GM18519 (cell line): ENCODE measurements around the gene GPR152.

Source experiments
- ATAC-seq: cut with Tn5 transposase; IDR thresholded peaks from one replicate; pipeline ENCODE4 v1.9.1; 2021; ENCODE audit warnings: mild to moderate bottlenecking, moderate library complexity; ENCODE audit not compliant: unreplicated experiment, low FRiP score

GPR152 gene

DNA sequence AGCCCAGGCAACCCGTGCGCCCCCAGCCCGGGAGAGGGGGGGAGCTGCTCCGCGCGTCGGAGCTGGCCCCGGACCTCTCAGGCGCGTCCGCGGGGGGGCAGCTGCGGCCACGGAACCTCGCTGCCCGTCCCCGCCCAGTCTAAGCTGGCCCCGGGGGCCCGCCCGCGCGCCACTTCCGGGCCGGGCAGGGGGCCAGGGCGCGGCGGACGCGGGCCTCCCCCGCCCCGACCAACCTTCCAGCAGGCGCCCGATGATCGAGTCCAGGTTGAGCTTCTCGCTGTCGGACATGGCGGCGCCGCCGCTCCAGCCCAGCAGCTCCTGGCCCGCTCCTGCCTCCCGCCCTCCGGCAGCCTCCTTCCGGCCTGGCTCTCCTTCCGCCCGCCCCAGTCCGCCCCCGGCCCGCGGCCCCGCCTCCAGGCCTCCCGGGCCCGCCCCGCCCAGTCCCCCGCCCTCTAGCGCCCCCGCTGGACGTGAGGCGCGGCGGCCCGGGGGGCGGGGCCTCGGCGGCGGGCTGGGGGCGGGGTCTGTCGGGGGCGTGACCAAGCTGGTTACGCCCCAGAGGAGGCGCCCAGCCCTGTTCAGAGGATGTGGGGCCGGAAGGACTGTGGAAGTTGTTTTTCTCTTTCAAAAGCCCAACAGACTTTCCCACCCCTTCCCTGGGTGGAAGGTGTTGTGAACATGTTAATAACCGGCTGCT lies 50.9 kb downstream of the GPR152 start, which contains the start of gene PPP1CA:
Gene PPP1CA (minus strand): TSS at position 364 of the 697 bp plus-strand sequence. CDS start 76 bp downstream, at position 288.
- ATAC-seq, result peak; percentile 32
